Activated T-cell treated with anti-CD3 and anti-CD28 coated beads, Interleukin-2, amount 50 U/mL, for 4 hours (primary cell): Measurements from ENCODE around the gene NELFCD. TPM values are rescaled to one million over a fixed set of nuclear protein-coding genes. Genes with fewer than 3 reads are reported as not detected.
A peak's percentile ranks its signal among the peaks of the same experiment; 100 is the strongest.
"Not testable (repeated sequence)": the region's sequence is repeated elsewhere in the genome, so short reads cannot be mapped to it uniquely, and the experiment has no call there.

Experiments
- ATAC-seq, 2 donors: fragments of 200-7000 bp; cut with Tn5 transposase; one replicate each; pipeline ENCODE4 v1.10.0; 2021
- DNase-seq: peaks from one replicate; pipeline ENCODE4 v3.0.0-alpha.2; 2020
- H3K27me3 Mint-ChIP-seq: one replicate; pipeline ENCODE4 v1.8.0; 2021; ENCODE audit warnings: low read depth, mixed read lengths
- H3K36me3 Mint-ChIP-seq: one replicate; pipeline ENCODE4 v1.8.0; 2022; ENCODE audit warnings: mixed read lengths; ENCODE audit not compliant: insufficient read depth
- H3K4me1 Mint-ChIP-seq: one replicate; pipeline ENCODE4 v1.8.0; 2021; ENCODE audit warnings: low read depth, mixed read lengths
- H3K4me3 Mint-ChIP-seq: one replicate; pipeline ENCODE4 v1.8.0; 2021; ENCODE audit warnings: mild to moderate bottlenecking, moderate library complexity, mixed read lengths
- H3K9me3 Mint-ChIP-seq: one replicate; pipeline ENCODE4 v1.8.0; 2021; ENCODE audit warnings: mixed read lengths
- total RNA-seq, 3 donors: library from RNA; stranded (reverse); gene quantifications; one replicate each; pipeline ENCODE4 v1.2.1, GENCODE V29; 2021

The NELFCD gene, protein sequence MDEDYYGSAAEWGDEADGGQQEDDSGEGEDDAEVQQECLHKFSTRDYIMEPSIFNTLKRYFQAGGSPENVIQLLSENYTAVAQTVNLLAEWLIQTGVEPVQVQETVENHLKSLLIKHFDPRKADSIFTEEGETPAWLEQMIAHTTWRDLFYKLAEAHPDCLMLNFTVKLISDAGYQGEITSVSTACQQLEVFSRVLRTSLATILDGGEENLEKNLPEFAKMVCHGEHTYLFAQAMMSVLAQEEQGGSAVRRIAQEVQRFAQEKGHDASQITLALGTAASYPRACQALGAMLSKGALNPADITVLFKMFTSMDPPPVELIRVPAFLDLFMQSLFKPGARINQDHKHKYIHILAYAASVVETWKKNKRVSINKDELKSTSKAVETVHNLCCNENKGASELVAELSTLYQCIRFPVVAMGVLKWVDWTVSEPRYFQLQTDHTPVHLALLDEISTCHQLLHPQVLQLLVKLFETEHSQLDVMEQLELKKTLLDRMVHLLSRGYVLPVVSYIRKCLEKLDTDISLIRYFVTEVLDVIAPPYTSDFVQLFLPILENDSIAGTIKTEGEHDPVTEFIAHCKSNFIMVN
- total RNA-seq = 100 to 1,000 TPM; 119 to 146 (median 128) TPM

DNA sequence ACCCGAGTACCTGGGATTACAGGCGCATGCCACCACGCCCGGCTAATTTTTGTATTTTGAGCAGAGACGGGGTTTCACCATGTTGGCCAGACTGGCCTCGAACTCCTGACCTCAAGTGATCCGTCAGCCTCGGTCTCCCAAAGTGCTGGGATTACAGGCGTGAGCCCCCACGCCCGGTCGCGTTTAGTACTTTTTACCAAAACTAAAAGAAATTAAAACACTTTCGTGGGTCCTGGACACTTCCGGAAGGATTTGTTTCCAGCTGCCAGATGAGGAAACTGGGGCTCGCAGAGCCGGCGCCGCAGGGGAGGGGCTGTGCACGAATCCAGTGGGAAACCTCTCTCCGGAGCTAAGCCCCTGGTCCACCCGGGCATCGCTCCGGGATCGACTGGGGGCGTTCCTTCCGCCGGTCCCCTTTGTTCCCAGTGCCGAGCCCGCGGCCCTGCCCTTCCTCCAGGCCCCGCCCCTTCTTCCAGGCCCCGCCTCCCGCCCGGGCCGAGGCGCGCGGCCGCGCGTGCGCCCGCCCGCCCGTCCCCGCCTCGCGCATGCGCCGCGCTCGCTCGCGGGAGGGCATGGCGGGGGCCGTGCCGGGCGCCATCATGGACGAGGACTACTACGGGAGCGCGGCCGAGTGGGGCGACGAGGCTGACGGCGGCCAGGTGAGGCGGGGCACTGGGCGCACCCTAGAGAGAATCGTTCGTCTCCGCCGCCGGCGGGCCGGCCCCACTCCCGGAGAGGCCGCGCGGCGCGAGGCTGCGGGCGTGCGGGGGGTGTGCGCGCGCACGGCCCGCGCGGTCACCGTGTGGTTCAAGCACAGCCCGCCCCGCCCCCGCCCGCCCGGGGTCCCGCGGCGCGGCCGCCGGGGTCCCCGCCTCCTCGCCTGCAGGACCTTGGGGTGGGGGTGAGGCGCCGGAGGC is at the start of gene NELFCD:
NELFCD (plus strand) TSS at position 546 of the 917 bp plus-strand sequence; CDS start at position 600, 54 bp downstream.
- Mint-ChIP-seq H3K36me3 (peaks cover 12% of the 10 kb centered on the region), H3K9me3 (peaks cover 9% of the 10 kb centered on the region), H3K4me3 (peak within 1 kb of the TSS; percentile 92), H3K27me3 (no peaks in the 10 kb centered on the region), H3K4me1 (peaks cover 31% of the 10 kb centered on the region)
- DNase-seq (peak; percentile 89), ATAC-seq (peak; percentile 87 to 90)

DNA sequence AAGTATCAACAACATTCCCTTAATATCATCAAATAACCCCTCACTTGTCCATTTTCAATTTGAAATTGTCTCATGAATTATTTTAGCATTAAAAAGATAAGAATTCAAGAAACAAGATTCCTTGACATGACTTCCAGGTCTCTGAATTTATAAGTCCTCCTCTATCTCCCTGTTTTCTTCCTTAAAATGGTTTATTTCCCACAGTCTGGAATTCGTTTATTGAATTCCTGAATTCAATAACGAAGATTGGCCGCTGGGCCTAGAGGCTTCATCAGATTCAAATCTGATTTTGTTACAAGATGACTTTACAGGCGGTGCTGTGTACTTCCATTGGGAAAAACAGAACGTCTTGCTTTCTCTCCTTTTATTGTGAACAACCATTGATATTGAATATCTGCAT is 48.9 kb upstream of the NELFCD start:
- ATAC-seq (no peak), DNase-seq (no peak)
- Mint-ChIP-seq H3K36me3 (no peaks in the 10 kb centered on the region), H3K4me3 (no peak overlapping the region), H3K9me3 (peaks cover 4% of the 10 kb centered on the region), H3K27me3 (peaks cover 28% of the 10 kb centered on the region), H3K4me1 (no peaks in the 10 kb centered on the region)

DNA sequence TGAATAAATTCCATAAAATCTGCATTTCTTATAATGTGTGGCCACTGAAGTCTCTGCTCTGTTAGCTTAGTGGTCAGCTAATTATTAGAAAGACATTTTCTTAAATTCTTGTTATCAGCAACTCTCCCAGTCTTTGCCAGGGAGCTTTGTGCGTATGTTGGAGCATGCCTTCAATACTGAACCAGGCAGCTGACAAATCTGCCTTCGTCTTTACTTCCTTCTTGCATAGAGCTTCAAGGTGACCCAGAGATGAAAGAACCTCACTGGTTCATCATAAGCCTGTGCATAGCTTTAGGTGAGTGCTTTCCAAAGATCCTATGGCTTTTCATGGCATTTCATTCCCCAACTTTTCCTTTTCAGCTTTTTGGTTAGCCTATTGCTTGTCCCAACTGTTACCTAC is 43.0 kb upstream of the NELFCD start:
- DNase-seq (no peak), ATAC-seq (no peak)
- Mint-ChIP-seq H3K4me1 (no peaks in the 10 kb centered on the region), H3K27me3 (peaks cover 16% of the 10 kb centered on the region), H3K36me3 (no peaks in the 10 kb centered on the region), H3K9me3 (peaks cover 4% of the 10 kb centered on the region), H3K4me3 (no peak overlapping the region)

DNA sequence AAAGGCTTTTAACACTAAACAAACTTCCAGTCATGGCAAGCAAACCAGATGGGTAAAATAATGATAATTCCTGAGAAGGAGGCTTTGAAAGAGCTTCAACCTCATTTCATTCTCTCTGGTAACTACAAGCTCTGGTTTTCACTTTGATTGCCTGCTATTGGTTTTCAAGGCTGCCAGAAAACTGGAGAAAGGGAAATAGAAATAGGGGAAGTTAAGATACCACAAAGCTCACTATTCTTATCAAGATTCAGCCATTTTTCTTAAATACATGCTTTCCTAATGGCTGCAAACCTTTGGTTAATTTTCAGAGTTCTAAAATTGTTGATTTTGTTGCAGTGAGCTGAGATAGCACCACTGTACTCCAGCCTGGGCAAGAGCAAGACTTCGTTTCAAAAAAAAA is 42.5 kb upstream of the NELFCD start:
- Mint-ChIP-seq H3K9me3 (peaks cover 4% of the 10 kb centered on the region), H3K36me3 (no peaks in the 10 kb centered on the region), H3K4me3 (no peak overlapping the region), H3K27me3 (peaks cover 16% of the 10 kb centered on the region), H3K4me1 (no peaks in the 10 kb centered on the region)
- DNase-seq (no peak), ATAC-seq (no peak)

DNA sequence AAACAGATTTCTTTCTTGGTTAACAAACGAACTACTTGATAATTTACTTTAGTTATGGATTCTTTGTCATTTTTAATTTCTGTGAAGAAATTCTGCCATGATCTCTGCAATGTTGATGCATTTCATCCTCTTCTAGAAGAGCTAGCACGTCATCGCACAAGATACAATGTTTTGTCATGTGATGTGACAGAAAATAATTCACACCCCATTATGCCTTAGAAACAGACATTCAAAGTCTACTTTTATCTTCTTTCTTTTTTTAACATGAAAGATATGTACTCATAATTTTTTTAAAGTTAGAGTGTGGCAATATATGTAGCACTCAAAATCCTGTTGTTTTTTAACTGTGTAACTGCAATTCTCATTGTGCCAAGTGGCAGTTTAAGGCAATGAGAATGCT is 39.6 kb upstream of the NELFCD start:
- Mint-ChIP-seq H3K9me3 (no peaks in the 10 kb centered on the region), H3K36me3 (no peaks in the 10 kb centered on the region), H3K4me1 (no peaks in the 10 kb centered on the region), H3K27me3 (peaks cover 8% of the 10 kb centered on the region), H3K4me3 (no peak overlapping the region)
- ATAC-seq = no peak
- DNase-seq = no peak

DNA sequence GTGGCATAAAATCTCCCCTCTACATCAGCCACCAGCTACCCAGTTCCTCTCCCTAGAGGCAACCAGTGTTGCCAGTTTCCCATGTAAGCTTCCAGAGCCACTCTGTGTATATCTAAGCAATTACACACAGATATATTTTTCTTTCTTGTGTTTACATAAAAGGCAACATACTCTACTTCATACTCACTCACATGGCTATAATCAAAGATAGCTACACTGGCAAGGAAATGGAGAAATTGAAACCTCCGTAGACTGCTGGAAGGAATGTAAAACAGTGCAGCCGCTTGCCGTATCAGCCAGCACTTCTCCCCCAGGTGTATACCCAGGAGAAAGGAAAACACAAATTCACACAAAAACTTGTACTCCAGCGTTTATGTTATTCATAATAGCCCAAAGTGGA is 38.5 kb upstream of the NELFCD start:
- DNase-seq = no peak

DNA sequence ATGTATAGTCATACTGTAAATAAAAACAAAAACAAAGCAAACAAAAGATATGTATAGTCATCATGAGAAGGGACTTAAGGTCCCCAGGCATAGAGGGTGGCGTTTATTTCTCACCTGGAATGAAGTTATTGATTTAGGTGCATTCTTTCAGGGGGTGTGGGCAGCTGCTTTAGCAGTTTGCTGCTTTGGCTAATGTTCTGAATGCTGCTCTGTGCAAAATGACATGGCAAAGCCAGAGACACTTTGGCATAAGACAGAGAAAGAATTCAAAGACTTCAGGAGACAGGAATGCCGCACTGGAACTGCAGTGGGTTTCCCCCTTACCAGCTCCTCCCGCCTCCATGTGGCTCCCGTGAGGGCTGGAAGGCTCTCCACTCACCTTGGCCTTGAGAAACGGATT is 36.4 kb upstream of the NELFCD start:
- DNase-seq (no peak), ATAC-seq (no peak)
- no peaks in the 10 kb centered on the region for H3K9me3 Mint-ChIP-seq
- H3K4me1 Mint-ChIP-seq = no peaks in the 10 kb centered on the region
- no peak overlapping the region for H3K4me3 Mint-ChIP-seq
- H3K36me3 Mint-ChIP-seq = no peaks in the 10 kb centered on the region
- peaks cover 6% of the 10 kb centered on the region for H3K27me3 Mint-ChIP-seq

More for the DNA sequence above, 38.5 kb upstream of the NELFCD start:
- no peaks in the 10 kb centered on the region for H3K4me1 Mint-ChIP-seq
- no peak for ATAC-seq
- no peaks in the 10 kb centered on the region for H3K36me3 Mint-ChIP-seq
- H3K27me3 Mint-ChIP-seq = peaks cover 7% of the 10 kb centered on the region
- no peaks in the 10 kb centered on the region for H3K9me3 Mint-ChIP-seq
- no peak overlapping the region for H3K4me3 Mint-ChIP-seq

DNA sequence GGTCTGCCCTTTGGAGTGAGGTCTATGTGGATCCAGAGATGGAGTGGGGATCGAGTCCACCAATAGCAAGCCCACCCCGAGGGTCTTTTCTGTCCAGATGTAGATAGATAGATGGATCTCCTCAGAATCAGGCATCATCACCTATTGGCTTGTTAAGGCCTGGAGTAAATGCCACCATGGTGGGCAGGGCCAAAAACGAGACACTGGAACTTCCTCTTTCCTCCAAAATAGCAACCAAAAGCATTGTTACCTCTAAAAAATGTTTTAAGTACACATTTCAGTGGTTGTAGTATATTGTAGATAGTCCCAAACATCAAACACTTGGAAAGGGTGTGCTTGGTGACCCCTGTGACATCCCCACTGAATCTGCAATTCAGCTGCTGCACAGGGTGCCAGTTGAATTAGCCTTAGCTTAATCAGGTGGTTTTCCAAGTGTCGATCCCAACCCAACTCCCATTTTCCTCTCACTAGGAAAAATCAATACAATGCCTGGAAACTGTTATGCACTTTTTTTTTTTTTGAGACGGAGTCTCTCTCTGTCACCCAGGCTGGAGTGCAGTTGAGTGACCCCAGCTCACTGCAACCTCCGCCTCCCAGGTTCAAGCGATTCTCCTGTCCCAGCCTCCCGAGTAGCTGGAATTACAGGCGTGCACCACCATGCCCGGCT is 35.0 kb upstream of the NELFCD start:
- H3K4me3 Mint-ChIP-seq = no peak overlapping the region
- no peak for DNase-seq
- H3K9me3 Mint-ChIP-seq = no peaks in the 10 kb centered on the region
- H3K27me3 Mint-ChIP-seq = peaks cover 7% of the 10 kb centered on the region
- H3K4me1 Mint-ChIP-seq = no peaks in the 10 kb centered on the region
- H3K36me3 Mint-ChIP-seq = no peaks in the 10 kb centered on the region
- ATAC-seq = no peak

DNA sequence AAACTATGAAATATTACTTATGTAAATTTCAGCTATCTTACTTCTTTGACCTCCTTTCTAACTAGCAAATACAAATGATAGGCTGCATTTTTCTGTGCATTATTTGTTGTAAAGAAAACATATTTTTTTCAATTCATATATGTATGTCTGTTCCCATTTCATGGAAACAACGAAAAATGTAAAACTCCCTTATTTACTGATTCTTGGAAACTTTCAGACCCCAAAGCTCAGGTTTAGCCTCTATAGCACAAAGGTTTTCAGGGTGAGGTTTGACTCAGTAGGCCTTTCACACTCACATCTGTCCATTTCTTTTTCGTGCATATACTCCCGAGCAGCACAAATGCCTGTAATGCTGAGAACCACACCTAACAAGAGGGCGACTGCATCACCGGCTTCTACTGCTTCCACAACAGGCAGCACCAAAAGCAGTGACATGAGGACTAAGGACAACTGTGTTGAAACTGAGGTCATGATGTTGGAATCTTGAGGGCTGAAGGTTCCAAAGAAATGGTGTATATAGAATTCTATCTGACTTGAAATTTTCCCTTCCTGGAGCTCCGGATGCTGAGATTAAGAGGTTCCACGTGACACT is 33.2 kb upstream of the NELFCD start:
- not testable (repeated sequence) for ATAC-seq, H3K4me1 Mint-ChIP-seq, H3K36me3 Mint-ChIP-seq, H3K9me3 Mint-ChIP-seq, H3K27me3 Mint-ChIP-seq, H3K4me3 Mint-ChIP-seq, DNase-seq

DNA sequence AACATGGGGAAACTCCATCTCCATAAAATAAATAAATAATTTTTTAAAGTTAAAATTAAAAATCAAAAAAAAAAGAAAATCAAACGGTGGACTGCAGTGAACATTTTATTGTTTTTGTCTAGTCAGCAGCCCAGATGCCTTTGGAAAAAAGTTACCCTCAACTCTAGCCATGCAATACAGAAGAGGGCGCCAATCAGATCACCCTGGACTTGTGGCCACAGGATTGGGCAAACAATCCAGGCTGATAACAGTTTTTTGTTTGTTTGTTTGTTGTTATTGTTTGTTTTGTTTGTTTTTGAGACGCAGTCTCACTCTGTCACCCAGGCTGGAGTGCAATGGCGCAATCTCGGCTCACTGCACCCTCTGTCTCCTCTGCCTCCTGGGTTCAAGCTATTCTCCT is 30.5 kb upstream of the NELFCD start:
- Mint-ChIP-seq H3K4me1 (no peaks in the 10 kb centered on the region), H3K27me3 (peaks cover 9% of the 10 kb centered on the region), H3K4me3 (no peak overlapping the region), H3K36me3 (no peaks in the 10 kb centered on the region), H3K9me3 (no peaks in the 10 kb centered on the region)
- DNase-seq (no peak), ATAC-seq (no peak)

DNA sequence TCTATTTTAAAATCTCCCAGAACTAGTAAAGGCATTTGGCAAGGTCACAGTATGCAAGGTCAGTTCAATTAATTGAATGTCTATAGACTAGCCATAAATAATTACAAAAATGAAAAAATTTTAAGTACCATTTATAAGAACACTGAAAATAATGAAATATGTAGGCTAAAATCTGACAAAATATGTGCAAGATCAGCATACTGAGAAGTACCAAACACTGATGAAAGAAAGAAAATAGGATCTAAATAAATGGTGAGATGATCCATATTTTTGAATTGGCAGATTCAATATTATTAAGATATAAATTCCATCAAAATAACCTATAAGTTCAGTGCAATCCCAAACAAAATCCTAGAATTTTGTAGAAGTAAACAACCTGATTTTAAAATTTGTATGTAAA is 28.0 kb upstream of the NELFCD start:
- Mint-ChIP-seq H3K4me3 (no peak overlapping the region), H3K4me1 (no peaks in the 10 kb centered on the region), H3K36me3 (no peaks in the 10 kb centered on the region)

DNA sequence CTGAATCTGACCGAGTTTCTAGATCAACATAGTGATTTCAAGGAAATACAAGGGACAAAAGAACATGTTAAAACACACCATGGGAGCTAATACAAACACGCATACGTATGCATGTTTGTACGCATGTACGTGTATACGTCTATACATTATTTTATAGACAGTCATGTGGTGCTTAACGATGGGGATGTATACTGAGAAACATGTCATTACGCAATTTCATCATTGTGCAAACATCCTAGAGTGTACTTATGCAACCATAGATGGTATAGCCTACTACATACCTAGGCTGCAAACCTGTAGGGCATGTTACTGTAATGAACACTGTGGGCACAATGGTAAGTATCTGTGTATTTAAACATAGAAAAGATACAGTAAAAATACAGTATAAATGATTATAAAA is 25.0 kb upstream of the NELFCD start:
- Mint-ChIP-seq H3K4me1 (no peaks in the 10 kb centered on the region), H3K27me3 (peaks cover 4% of the 10 kb centered on the region), H3K4me3 (no peak overlapping the region), H3K36me3 (no peaks in the 10 kb centered on the region), H3K9me3 (no peaks in the 10 kb centered on the region)
- ATAC-seq (no peak), DNase-seq (no peak)

More for the DNA sequence above, 28.0 kb upstream of the NELFCD start:
- ATAC-seq (no peak), DNase-seq (no peak)
- H3K27me3 Mint-ChIP-seq = peaks cover 9% of the 10 kb centered on the region
- H3K9me3 Mint-ChIP-seq = no peaks in the 10 kb centered on the region

DNA sequence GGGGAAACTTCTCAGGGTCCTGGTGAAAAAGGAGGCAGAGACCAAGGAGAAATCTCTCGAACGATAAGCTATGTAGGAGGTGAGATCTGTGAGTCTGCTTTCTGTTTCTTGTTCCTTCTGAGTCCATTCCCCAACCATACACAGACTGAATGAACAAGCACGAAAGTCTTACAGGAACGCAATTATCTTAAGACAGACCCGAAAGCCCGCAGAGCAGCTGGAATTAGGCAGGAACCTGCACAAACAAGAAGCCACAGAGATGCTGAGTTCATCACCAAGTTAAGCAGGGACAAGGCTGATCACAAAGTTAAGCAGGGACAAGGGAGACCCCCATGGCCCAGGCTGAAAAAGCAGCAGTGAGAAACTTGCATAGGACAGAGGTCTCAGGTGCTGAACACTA is 21.4 kb upstream of the NELFCD start:
- peaks cover 12% of the 10 kb centered on the region for H3K27me3 Mint-ChIP-seq
- H3K4me3 Mint-ChIP-seq = no peak overlapping the region
- H3K36me3 Mint-ChIP-seq = no peaks in the 10 kb centered on the region
- DNase-seq (no peak), ATAC-seq (no peak)
- no peaks in the 10 kb centered on the region for H3K4me1 Mint-ChIP-seq
- H3K9me3 Mint-ChIP-seq = peaks cover 4% of the 10 kb centered on the region
